GM18505 (cell line): Measurements from ENCODE around the gene TGM1.
"Not testable (repeated sequence)": the region's sequence is repeated elsewhere in the genome, so short reads cannot be mapped to it uniquely, and the experiment has no call there.

Source experiments
- ATAC-seq: cut with Tn5 transposase; IDR thresholded peaks from one replicate; pipeline ENCODE4 v1.9.1; 2021; ENCODE audit not compliant: unreplicated experiment
- POLR2A ChIP-seq: IDR thresholded peaks from 4 replicates; pipeline ENCODE4 v1.6.1; 2011; ENCODE audit warnings: borderline replicate concordance; ENCODE audit not compliant: insufficient read depth, insufficient read length; ENCODE audit errors: extremely low read depth

Gene TGM1

GRCh38 chr14:24251880-24252288 is 11.1 kb downstream of the TGM1 start:
- TF ChIP-seq POLR2A: no peak
- no peak for ATAC-seq

- ATAC-seq: no peak
- no peak for TF ChIP-seq POLR2A
Measured at GRCh38 chr14:24250354-24250753, 12.6 kb downstream of the TGM1 start.

DNA sequence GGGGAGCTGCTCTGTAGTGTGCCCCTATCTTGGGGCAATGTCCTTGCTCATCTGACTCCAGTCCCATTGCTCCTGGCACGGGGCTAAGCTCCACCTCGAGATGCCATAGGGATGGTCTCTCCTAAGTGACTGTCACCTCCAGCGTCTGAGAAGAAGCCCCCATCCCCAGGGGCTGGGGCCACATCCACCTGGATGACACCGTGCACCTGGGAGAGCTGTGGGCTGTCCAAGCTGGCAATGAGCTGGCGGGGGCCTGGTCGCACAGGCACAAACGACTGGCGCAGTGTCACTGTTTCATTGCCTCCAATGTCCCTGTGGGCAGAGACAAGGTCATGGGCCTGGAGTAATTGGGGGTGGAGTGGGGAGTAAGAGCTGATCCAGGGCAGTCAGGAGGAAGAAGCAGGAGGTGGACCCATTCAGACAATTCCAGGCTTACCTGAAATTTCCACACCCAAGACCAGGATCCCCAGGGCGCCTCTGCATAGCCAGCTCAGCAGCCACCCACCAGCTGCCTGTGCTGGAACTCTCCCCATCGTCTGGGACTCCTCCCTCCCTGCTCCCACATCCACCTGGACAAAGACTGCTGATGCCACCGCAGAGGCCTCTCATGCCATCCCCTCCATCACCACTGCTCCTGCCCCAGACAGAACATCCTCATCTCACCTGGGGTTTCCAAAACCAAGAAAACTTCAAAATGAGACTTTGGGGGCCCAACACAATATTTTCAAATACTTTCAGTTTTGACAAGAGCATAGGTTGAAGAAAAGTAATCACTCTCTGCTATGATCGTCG is 13.6 kb downstream of the TGM1 start:
- TF ChIP-seq POLR2A: no peak
- no peak for ATAC-seq

- no peak for ATAC-seq
- TF ChIP-seq POLR2A: no peak
Measured at GRCh38 chr14:24247422-24247821, 15.6 kb downstream of the TGM1 start.

- peak; percentile 27 for TF ChIP-seq POLR2A
- no peak for ATAC-seq
Measured at GRCh38 chr14:24246765-24247212, 16.2 kb downstream of the TGM1 start.

GRCh38 chr14:24245350-24245749 is 17.6 kb downstream of the TGM1 start:
- ATAC-seq: not testable (repeated sequence)

DNA sequence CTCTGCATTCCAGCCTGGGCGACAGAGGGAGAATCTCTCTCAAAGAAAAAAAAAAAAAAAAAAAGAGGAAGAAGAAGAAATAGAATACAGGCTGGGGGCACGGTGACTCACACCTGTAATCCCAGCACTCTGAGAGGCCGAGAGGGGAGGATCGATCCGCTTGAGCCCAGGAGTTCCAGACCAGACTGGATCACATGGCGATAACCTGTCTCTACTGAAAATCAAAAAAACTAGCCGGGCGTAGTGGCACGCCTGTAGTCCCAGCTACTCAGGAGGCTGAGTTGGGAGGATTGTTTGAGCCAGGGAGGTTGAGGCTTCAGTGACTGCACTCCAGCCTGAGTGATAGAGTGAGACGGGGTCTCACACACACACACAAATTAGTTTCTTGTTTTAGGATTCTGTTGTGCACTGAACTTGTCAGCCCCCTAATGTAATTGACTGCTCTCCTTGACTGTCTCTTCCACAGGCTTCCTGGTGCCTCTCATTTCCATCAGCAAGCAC is 19.6 kb downstream of the TGM1 start:
- TF ChIP-seq POLR2A: no peak
- ATAC-seq: no peak

DNA sequence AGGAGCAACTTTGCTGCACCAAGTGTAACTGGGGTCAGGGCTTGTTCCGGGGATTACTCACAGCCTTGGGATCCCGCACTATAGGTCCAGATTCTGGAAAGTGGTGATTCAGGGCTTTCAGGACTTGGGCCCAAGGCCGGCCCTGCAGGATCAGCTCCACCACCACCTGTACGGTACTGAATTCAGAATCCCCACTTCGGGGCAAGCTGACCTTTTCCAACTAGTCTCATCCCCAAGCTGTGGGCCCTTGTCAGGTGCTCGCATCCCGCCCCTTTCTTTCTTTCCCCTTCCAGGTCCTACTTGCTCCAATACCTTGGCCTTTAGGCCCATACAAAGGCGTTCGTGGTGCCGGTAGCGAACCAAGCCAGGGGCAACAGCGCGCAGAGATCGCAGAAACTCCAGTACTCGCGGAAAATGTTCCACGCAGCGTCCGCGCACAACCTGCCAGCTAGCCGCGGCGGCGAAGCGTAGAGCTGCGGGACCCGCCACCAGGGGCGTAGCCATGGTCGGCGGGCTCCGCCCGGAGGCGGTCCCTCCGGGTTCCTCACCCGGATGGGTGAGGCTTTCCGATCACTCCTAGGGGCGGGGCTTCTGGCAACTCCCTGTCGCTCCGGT is 21.0 kb downstream of the TGM1 start:
- no peak for TF ChIP-seq POLR2A
- peak; percentile 77 for ATAC-seq

DNA sequence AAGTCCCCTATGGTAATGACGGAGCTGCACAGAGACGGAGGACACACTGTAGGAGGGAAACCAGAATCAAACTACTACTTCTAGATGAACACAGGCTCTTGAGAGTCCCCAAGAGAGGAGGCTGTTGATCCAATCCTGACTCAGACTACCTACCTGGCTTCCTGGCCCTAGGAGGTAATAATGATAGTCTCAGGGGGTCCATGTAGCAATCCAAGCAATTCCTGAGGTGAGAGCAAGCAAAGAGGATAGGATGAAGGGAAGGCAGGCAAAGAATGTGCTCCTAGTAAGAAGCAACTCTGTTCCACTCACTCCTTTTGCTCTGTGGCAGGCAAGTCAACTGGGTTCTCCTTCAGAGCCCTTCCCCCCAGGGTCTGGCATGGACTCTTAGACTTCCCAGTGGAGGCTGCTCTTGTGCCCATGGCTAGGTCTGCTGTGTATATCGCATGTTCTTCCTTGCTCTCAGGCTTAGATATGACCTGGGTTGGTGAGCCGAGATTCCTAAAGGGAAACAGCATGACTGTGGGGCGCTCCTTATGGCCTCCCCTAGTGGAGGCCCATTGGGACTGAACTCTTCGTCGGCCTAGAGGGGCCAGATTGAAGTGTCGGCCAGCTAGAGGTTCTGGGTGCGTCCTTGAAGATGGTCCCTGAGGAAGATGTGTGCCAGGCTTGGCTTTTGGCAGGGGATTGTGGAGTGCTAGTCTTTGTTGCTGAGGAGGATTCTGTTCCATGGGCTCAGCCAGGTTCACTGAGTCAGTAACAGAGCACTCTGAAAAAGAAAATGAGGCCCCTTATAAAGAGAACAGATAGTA is 22.7 kb downstream of the TGM1 start:
- TF ChIP-seq POLR2A: no peak
- no peak for ATAC-seq

- TF ChIP-seq POLR2A: no peak
- ATAC-seq: no peak
Measured at GRCh38 chr14:24238527-24239037, 24.4 kb downstream of the TGM1 start.

GRCh38 chr14:24238123-24238522 is 24.9 kb downstream of the TGM1 start:
- TF ChIP-seq POLR2A: no peak
- ATAC-seq: no peak

GRCh38 chr14:24237463-24237955 is 25.5 kb downstream of the TGM1 start:
- no peak for TF ChIP-seq POLR2A
- ATAC-seq: no peak
